Activated effector memory CD4-positive, alpha-beta T cell treated with anti-CD3 and anti-CD28 coated beads, Interleukin-2, amount 50 U/mL, for 16 hours (primary cell): ENCODE data around the gene TMEM258.

Source experiments
- DNase-seq: peaks from one replicate; pipeline ENCODE4 v3.0.0-alpha.2; 2020

TMEM258 gene

GRCh38 chr11:61794579-61794978 is 2.2 kb upstream of the TMEM258 start:
- no peak for DNase-seq

- no peak for DNase-seq
Observed at GRCh38 chr11:61793829-61794204, 1.4 kb upstream of the TMEM258 start.

- DNase-seq, result no peak
Observed at GRCh38 chr11:61793083-61793828, 857 bp upstream of the TMEM258 start.

GRCh38 chr11:61791737-61792309 is 576 bp downstream of the TMEM258 start:
- peak; percentile 75 for DNase-seq

GRCh38 chr11:61787928-61788491 is 4.4 kb downstream of the TMEM258 start:
- no peak for DNase-seq

GRCh38 chr11:61785837-61786402 is 6.5 kb downstream of the TMEM258 start:
- no peak for DNase-seq

GRCh38 chr11:61784506-61784805 is 7.9 kb downstream of the TMEM258 start:
- DNase-seq, result no peak

- DNase-seq, result no peak
Observed at GRCh38 chr11:61783717-61784505, 8.5 kb downstream of the TMEM258 start.

- no peak for DNase-seq
Observed at GRCh38 chr11:61782841-61783240, 9.6 kb downstream of the TMEM258 start.

- DNase-seq, result no peak
Observed at GRCh38 chr11:61782299-61782698, 10.1 kb downstream of the TMEM258 start.

GRCh38 chr11:61781585-61781984 is 10.8 kb downstream of the TMEM258 start:
- no peak for DNase-seq

- no peak for DNase-seq
Observed at GRCh38 chr11:61780581-61781162, 11.7 kb downstream of the TMEM258 start.

GRCh38 chr11:61779666-61780525 is 12.5 kb downstream of the TMEM258 start:
- DNase-seq, result no peak

GRCh38 chr11:61778920-61779650 is 13.3 kb downstream of the TMEM258 start:
- DNase-seq, result no peak

GRCh38 chr11:61778357-61778886 is 14.0 kb downstream of the TMEM258 start:
- no peak for DNase-seq

GRCh38 chr11:61777234-61778090 is 14.9 kb downstream of the TMEM258 start:
- peak; percentile 87 for DNase-seq

- peak; percentile 80 for DNase-seq
Observed at GRCh38 chr11:61776561-61777075, 15.8 kb downstream of the TMEM258 start.

- DNase-seq, result no peak
Observed at GRCh38 chr11:61775606-61776554, 16.5 kb downstream of the TMEM258 start.

GRCh38 chr11:61775106-61775505 is 17.3 kb downstream of the TMEM258 start:
- DNase-seq, result no peak
